ENCODE results near the gene EIF2S2.

GRCh38 chr20:34131491-34131890 lies 19.4 kb upstream of the EIF2S2 start:
- TF ChIP-seq CTCF (IDR thresholded peaks at IDR 0.05; ENCODE audit: insufficient read depth, low read length, poor library complexity, severe bottlenecking): no peak
- TF ChIP-seq EZH2phosphoT487 (conservative IDR thresholded peaks at IDR 0.05; ENCODE audit: low read length): no peak

Measured in SU-DHL-6 (cell line).